ENCODE measurements around the gene LCMT1.

- TF ChIP-seq CTCF (conservative IDR thresholded peaks at IDR 0.05; ENCODE audit: low read depth, low read length): no peak
- no peak for TF ChIP-seq EZH2 (IDR thresholded peaks at IDR 0.05; ENCODE audit: low read length, unreplicated experiment)
- TF ChIP-seq EZH2phosphoT487 (IDR thresholded peaks at IDR 0.05; ENCODE audit: borderline replicate concordance, low read length): no peak
Measured at GRCh38 chr16:25063102-25063501, 48.4 kb upstream of the LCMT1 start.
